Omental fat pad (tissue), 4 donors: ENCODE results near the gene DHX8. TPM values are rescaled to one million over a fixed set of nuclear protein-coding genes. Genes with fewer than 3 reads are reported as not detected.

Source experiments
- ATAC-seq: fragments of 150-250 bp; one replicate; pipeline ENCODE4 v1.9.1; 2016; ENCODE audit warnings: mild to moderate bottlenecking, moderate library complexity; ENCODE audit not compliant: low FRiP score
- DNase-seq: peaks from one replicate; pipeline ENCODE4 v3.0.0-alpha.2; 2019; ENCODE audit warnings: low spot score
- total RNA-seq, 4 donors: library from RNA; depleted of rRNA; stranded (reverse); fragments of >200 nt; gene quantifications; one replicate each; pipeline ENCODE4 v1.1.0, GENCODE V29; 2016
- TF ChIP-seq, protein P1 (sequence below), 3 donors: fragments of 450-650 bp; IDR thresholded peaks; one replicate each; pipeline ENCODE4 v1.5.1; 2016 to 2017; ENCODE audit warnings: antibody characterized with exemption in 3 of 3, mild to moderate bottlenecking in 3 of 3, moderate library complexity in 2 of 3

DHX8 gene
- 10 to 100 TPM; 22.5 to 48.5 (median 31.9) TPM for total RNA-seq

DNA sequence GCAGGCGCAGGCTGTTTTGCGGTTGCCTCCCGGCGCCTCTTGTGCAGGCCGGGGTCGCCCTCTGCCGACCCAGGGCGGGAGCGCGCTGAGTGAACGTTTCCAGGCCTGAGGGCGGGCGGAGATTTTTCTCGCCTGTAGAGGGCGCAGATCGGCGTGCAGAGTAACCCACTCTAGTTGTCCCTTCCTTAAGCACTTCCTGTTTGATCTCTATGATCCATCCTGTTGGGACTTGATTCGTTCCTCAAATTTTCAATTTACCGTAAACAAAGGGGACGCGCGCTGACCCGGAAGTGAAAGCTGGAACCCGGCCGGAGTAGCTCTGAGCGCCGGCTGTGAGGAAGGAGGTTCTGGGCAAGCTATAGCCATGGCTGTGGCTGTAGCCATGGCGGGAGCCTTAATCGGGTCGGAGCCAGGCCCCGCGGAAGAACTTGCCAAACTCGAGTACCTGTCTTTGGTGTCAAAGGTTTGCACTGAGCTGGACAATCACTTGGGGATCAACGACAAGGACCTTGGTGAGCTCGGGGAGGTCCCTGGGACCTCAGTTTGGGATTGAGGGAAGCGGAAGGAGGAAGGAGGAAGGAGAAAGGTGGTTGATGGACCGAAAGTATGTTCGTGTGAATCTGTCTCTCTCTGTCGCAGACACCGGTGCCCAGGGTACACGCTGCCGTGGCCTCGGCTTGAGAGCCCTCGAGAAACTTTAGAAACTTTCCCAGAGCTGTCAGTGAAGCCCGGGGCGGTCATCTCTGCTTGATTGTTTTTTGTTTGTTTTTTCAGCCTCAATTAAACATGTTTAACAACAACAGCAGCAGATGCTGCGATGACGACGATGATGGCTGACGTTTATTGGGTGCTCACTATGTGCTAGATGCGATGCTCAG is at the start of gene DHX8:
Gene DHX8 (plus strand): TSS at position 302 of the 878 bp plus-strand sequence. CDS start 63 bp downstream, at position 365.
- ATAC-seq (peak; percentile 100), DNase-seq (peak; percentile 98)
- TF ChIP-seq, protein P1, sequence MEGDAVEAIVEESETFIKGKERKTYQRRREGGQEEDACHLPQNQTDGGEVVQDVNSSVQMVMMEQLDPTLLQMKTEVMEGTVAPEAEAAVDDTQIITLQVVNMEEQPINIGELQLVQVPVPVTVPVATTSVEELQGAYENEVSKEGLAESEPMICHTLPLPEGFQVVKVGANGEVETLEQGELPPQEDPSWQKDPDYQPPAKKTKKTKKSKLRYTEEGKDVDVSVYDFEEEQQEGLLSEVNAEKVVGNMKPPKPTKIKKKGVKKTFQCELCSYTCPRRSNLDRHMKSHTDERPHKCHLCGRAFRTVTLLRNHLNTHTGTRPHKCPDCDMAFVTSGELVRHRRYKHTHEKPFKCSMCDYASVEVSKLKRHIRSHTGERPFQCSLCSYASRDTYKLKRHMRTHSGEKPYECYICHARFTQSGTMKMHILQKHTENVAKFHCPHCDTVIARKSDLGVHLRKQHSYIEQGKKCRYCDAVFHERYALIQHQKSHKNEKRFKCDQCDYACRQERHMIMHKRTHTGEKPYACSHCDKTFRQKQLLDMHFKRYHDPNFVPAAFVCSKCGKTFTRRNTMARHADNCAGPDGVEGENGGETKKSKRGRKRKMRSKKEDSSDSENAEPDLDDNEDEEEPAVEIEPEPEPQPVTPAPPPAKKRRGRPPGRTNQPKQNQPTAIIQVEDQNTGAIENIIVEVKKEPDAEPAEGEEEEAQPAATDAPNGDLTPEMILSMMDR (IDR thresholded peaks at IDR 0.05) = peak in 2 of 3 donors; percentile 100

DNA sequence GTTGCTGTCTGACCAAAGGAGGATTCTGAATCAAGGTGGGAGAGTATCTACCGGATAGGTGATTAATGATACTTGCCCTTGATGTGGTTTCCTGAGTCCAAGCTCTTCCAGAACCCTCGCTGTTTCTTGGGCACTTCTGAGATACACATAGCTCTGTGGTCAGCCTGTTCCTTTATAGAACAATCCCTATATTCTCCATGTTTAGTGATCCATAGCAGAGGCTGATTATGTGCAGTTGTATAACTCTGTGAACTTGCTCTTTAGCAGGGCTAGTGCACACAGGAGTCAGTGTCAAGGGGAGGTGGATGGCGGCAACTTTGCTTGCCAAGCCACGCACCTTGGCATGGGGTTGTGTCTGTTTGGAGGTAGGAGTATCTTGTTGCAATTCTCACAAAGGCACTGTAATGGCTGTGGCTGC is 48.9 kb upstream of the DHX8 start:
- ATAC-seq (peak; percentile 22), DNase-seq (no peak)
- TF ChIP-seq, protein P1 (IDR thresholded peaks at IDR 0.05) = no peak

DNA sequence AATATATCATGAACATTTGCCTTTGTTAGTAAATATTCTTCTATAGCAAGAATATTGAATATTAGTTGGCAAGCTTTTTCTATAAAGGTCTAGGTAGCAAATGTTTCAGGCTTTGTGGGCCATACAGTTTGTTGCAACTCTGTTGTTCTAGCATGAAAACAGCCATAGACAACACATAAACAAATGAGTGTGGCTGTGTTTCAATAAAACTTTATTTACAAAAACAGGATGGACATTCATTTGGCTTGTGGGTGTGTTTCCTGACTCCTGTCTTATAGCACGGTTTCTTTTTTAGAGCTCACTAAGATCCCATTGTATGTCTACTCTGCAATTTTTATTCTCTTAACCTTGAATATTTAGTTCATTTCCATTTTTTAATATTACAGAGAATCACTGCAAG is 46.0 kb upstream of the DHX8 start:
- TF ChIP-seq, protein P1 (IDR thresholded peaks at IDR 0.05) = no peak
- ATAC-seq (no peak), DNase-seq (no peak)

DNA sequence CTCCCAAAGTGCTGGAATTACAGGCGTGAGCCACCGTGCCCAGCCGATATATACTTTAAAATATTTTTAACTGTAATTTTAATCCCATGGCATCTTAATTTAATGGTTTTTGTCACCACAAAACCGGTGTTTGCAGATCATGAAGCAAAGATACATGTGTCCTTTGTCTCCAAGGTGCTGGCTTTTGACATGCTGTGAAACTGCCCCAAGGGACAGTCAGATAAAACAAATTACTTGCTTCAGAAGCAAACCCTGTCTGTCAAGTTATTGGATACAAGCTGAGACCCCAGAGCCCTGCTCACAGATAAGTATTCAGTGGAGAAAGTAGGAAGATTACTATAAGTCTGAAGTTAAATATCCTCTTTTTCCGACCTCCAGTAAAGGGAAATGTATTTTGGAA is 45.1 kb upstream of the DHX8 start:
- no peak for ATAC-seq
- TF ChIP-seq, protein P1 (IDR thresholded peaks at IDR 0.05) = no peak
- no peak for DNase-seq

DNA sequence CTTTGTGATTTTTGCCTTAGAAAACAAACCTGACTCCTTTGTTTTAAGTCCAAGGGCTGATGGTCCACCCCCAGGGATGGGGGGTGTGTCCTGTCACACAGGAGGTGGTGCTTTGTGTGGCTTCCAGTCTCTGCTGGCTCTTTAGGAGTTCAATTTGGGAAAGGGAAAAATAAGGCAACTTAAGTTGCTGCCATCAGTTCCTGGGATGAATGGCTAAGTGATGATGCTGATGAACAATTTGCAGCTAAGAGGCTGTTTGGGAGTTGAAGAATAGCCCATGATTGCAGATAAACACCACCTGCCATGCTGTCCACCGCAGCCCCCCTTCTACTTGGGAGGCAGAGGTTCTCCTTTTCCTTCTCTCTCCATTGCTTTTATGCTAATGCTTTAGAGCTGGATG is 44.7 kb upstream of the DHX8 start:
- DNase-seq = no peak
- TF ChIP-seq, protein P1 (IDR thresholded peaks at IDR 0.05) = no peak

DNA sequence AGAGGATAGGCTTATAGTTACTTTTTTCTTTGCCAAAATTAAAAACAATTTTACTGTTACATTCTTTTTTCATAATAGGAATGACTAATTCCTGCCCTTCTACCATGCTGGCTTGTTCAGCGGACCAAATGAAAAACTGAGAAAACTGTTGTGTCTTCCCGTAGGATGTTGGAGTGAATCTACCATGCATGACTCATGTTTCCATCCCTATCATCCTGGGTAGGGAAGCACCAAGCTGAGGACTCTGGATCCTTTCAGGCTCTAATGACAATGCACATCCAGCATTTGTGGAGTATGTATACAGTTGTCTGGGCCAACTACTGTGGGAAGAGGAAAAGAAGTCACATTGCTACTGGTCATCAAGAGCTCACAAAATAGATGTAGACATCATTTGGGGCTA is 41.1 kb upstream of the DHX8 start:
- DNase-seq = no peak
- ATAC-seq = peak; percentile 91
- TF ChIP-seq, protein P1 (IDR thresholded peaks at IDR 0.05) = no peak

More for the DNA sequence above, 44.7 kb upstream of the DHX8 start:
- no peak for ATAC-seq

DNA sequence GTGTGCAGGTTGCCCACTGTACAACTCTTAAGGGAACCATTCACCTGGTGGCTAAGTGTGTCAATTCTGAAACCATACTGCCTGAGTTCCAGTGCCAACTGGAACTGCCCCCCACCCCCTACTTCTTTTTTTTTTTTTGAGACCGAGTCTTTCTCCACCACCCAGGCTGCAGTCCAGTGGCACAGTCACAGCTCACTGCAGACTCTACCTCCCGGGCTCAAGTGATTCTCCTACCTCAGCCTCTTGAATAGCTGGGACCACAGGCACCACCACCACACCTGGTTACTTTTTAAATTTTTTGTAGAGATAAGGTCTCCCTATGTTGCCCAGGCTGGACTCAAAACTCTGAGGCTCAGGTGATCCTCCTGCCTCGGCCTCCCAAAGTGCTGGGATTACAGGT is 40.4 kb upstream of the DHX8 start:
- DNase-seq = no peak
- TF ChIP-seq, protein P1 (IDR thresholded peaks at IDR 0.05) = no peak
- no peak for ATAC-seq
